Measurements from ENCODE around the gene WDR82. TPM values are rescaled to one million over a fixed set of nuclear protein-coding genes. Genes with fewer than 3 reads are reported as not detected.

The WDR82 gene
- total RNA-seq (100 to 1,000 TPM; 119 to 159 (median 154) TPM), total RNA-seq (242 to 433 (median 309) reads per million in 29 experiments)
- 147 TPM for total RNA-seq (2013)

DNA sequence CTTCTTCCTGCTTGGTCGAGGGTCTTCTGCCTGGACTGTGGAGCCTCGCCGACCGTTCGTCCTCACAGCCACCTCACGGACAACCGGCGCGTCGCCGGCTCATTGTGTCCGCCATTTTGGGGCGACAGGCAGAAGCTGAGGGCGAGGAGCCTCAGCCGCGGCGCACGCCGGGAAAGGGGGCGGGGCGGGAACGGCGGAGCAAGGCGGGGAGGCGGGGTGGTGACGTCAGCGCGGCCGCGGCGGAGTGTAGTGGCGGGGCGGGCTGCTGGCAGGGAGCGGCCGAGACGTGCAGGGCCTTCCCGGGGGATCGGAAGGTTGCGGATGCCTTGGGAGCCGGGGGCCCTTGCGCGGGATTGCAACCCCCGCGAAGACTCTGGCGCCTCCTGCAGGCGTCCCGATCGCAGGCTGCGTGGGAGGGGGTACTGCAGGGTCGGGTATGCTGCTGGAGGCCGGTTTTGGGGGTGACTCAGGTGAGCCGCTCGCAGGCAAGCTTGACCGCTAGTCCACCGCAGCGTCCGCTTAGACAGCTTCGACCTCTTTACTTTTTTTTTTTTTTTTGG is at the start of gene WDR82:
WDR82 (minus strand) TSS at position 140 of the 560 bp plus-strand sequence. CDS start 288 bp downstream, outside the sequence.
- H3K36me3 ChIP-seq (ENCODE audit: control insufficient read depth in 2 of 2, extremely low read depth in 1 of 2, insufficient read depth in 1 of 2, low read length in 1 of 2), result peaks cover 0 to 18% of the 10 kb centered on the region in 2 donors
- Mint-ChIP-seq H3K4me3 (peak within 1 kb of the TSS; percentile 89 to 92 (median 91)), H3K9me3 (no peaks in the 10 kb centered on the region), H3K27ac (peak within 1 kb of the TSS; percentile 95 to 98), H3K4me1 (peaks cover 60 to 81% (median 74%) of the 10 kb centered on the region in 3 donors), H3K36me3 (peaks cover 26% of the 10 kb centered on the region), H3K27me3 (no peaks in the 10 kb centered on the region)
- peak within 1 kb of the TSS; percentile 93 for H3K27ac ChIP-seq (ENCODE audit: low read length)
- WGBS (ENCODE audit: insufficient coverage), result 0% methylated on average over 46 of the region's 58 CpGs
- H3K9me3 ChIP-seq, result no peaks in the 10 kb centered on the region
- H3K4me1 ChIP-seq (ENCODE audit: control insufficient read depth in 1 of 2, extremely low read depth in 1 of 2, insufficient read depth in 2 of 2, low read length in 2 of 2), result peaks cover 48 to 62% of the 10 kb centered on the region in 2 experiments
- CTCF ChIA-PET, result interaction anchor here in 1 of 2 donors (1.0 to 3.9 kb wide), 7 partner anchors 16 to 58 kb away, joined by 3 to 17 read pairs (median 6); partner anchors contain the start of gene TWF2
- H3K4me3 ChIP-seq (ENCODE audit: control insufficient read depth in 1 of 2, extremely low read depth in 1 of 2, low read length in 1 of 2), result peak within 1 kb of the TSS; percentile 69 to 86
- no peaks in the 10 kb centered on the region for H3K27me3 ChIP-seq (replicated peaks in 1 of 2; ENCODE audit: control insufficient read depth in 2 of 2, extremely low read depth in 1 of 2, insufficient read depth in 2 of 2, low read length in 1 of 2)
- POLR2A ChIA-PET, result interaction anchor here (1.1 to 3.9 kb wide), 4 partner anchors 7 to 32 kb away, joined by 4 to 20 read pairs (median 6); partner anchors contain the start of gene GLYCTK (in 1 of the 2)
- ATAC-seq (replicated peaks in 1 of 4), result peak; percentile 81 to 87 (median 84)
- peak; percentile 91 to 99 (median 96) for DNase-seq

GRCh38 chr3:52327486-52328290 is 49.2 kb upstream of the WDR82 start:
- ATAC-seq (replicated peaks in 1 of 4) (no peak), DNase-seq (no peak)
- Histone ChIP-seq H3K27me3 (replicated peaks in 1 of 2; ENCODE audit: control insufficient read depth in 2 of 2, extremely low read depth in 1 of 2, insufficient read depth in 2 of 2, low read length in 1 of 2) (no peaks in the 10 kb centered on the region), H3K27ac (ENCODE audit: low read length) (no peak overlapping the region), H3K36me3 (ENCODE audit: control insufficient read depth in 2 of 2, extremely low read depth in 1 of 2, insufficient read depth in 1 of 2, low read length in 1 of 2) (peaks cover 7 to 10% of the 10 kb centered on the region in 2 donors), H3K4me3 (ENCODE audit: control insufficient read depth in 1 of 2, extremely low read depth in 1 of 2, low read length in 1 of 2) (no peak overlapping the region), H3K9me3 (no peaks in the 10 kb centered on the region), H3K4me1 (ENCODE audit: control insufficient read depth in 1 of 2, extremely low read depth in 1 of 2, insufficient read depth in 2 of 2, low read length in 2 of 2) (no peaks in the 10 kb centered on the region)
- no peaks in the 10 kb centered on the region for H3K27me3 Mint-ChIP-seq
- no peak overlapping the region for H3K27ac Mint-ChIP-seq
- peaks cover 12% of the 10 kb centered on the region for H3K36me3 Mint-ChIP-seq
- no peak overlapping the region for H3K4me3 Mint-ChIP-seq
- H3K9me3 Mint-ChIP-seq, result no peaks in the 10 kb centered on the region
- H3K4me1 Mint-ChIP-seq, result no peaks in the 10 kb centered on the region
- ChIA-PET POLR2A (no interaction called here), CTCF (no interaction called here)
- 88% methylated on average over 5 of the region's 5 CpGs for WGBS (ENCODE audit: insufficient coverage)

GRCh38 chr3:52326976-52327375 is 48.5 kb upstream of the WDR82 start:
- no peaks in the 10 kb centered on the region for H3K27me3 Mint-ChIP-seq
- H3K4me3 Mint-ChIP-seq, result no peak overlapping the region
- WGBS (ENCODE audit: insufficient coverage), result 90% methylated on average over 2 of the region's 6 CpGs
- Histone ChIP-seq H3K4me3 (ENCODE audit: control insufficient read depth in 1 of 2, extremely low read depth in 1 of 2, low read length in 1 of 2) (no peak overlapping the region), H3K27me3 (replicated peaks in 1 of 2; ENCODE audit: control insufficient read depth in 2 of 2, extremely low read depth in 1 of 2, insufficient read depth in 2 of 2, low read length in 1 of 2) (no peaks in the 10 kb centered on the region), H3K9me3 (no peaks in the 10 kb centered on the region), H3K27ac (ENCODE audit: low read length) (no peak overlapping the region), H3K4me1 (ENCODE audit: control insufficient read depth in 1 of 2, extremely low read depth in 1 of 2, insufficient read depth in 2 of 2, low read length in 2 of 2) (no peaks in the 10 kb centered on the region), H3K36me3 (ENCODE audit: control insufficient read depth in 2 of 2, extremely low read depth in 1 of 2, insufficient read depth in 1 of 2, low read length in 1 of 2) (peaks cover 7 to 8% of the 10 kb centered on the region in 2 donors)
- H3K9me3 Mint-ChIP-seq, result no peaks in the 10 kb centered on the region
- no peak overlapping the region for H3K27ac Mint-ChIP-seq
- CTCF ChIA-PET, result no interaction called here
- no peak for DNase-seq
- H3K4me1 Mint-ChIP-seq, result no peaks in the 10 kb centered on the region
- peaks cover 13% of the 10 kb centered on the region for H3K36me3 Mint-ChIP-seq
- no peak for ATAC-seq (replicated peaks in 1 of 4)
- POLR2A ChIA-PET, result no interaction called here

DNA sequence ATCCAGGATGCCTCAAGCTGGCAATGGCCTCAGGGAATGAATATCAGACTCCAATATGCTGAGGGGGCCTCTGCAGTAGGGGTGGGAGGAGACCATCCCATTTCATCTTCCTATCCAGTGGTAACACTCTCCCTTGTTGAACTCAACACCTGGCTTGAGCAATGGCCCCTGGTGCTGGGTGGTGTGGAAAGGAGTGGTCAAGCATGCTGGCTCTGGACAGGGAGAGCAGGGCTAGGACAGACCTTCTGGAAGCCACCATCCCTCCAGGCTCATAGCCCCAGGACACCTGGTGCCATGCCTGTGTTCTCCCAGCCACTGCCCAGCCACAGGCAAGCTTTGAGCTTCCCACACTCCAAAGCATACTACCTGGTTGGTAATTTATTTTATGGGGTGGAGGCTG is 47.2 kb upstream of the WDR82 start:
- H3K4me3 Mint-ChIP-seq, result no peak overlapping the region
- H3K27me3 ChIP-seq (replicated peaks in 1 of 2; ENCODE audit: control insufficient read depth in 2 of 2, extremely low read depth in 1 of 2, insufficient read depth in 2 of 2, low read length in 1 of 2), result no peaks in the 10 kb centered on the region
- ChIA-PET POLR2A (no interaction called here), CTCF (no interaction called here)
- no peaks in the 10 kb centered on the region for H3K4me1 ChIP-seq (ENCODE audit: control insufficient read depth in 1 of 2, extremely low read depth in 1 of 2, insufficient read depth in 2 of 2, low read length in 2 of 2)
- no peak overlapping the region for H3K27ac ChIP-seq (ENCODE audit: low read length)
- H3K36me3 ChIP-seq (ENCODE audit: control insufficient read depth in 2 of 2, extremely low read depth in 1 of 2, insufficient read depth in 1 of 2, low read length in 1 of 2), result peaks cover 0 to 7% of the 10 kb centered on the region in 2 donors
- H3K36me3 Mint-ChIP-seq, result peaks cover 13% of the 10 kb centered on the region
- H3K27ac Mint-ChIP-seq, result no peak overlapping the region
- no peak overlapping the region for H3K4me3 ChIP-seq (ENCODE audit: control insufficient read depth in 1 of 2, extremely low read depth in 1 of 2, low read length in 1 of 2)
- no peaks in the 10 kb centered on the region for H3K9me3 Mint-ChIP-seq
- DNase-seq (no peak), ATAC-seq (replicated peaks in 1 of 4) (no peak)
- no peaks in the 10 kb centered on the region for H3K9me3 ChIP-seq
- no peaks in the 10 kb centered on the region for H3K27me3 Mint-ChIP-seq
- no peaks in the 10 kb centered on the region for H3K4me1 Mint-ChIP-seq

DNA sequence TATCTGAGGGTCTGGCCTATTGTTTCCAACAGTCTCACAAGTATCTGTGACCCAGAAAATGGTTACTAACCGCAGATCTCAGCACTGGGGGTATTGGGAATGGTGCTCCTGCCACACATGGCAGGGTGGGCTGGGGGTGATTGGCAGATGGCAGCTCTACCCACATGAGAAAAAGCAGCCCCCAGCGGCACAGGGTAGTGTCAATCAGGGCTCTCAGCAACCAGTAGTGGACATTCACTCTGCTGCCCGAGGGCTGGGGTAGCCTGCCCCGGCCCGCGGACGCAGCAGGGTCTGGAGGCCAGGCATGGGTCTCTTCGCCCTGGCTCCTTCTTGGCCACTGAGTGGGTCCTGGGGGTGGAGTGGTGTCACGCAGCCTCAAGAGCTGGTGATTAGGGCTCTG is 46.2 kb upstream of the WDR82 start:
- Mint-ChIP-seq H3K4me3 (no peak overlapping the region), H3K36me3 (peaks cover 10% of the 10 kb centered on the region), H3K9me3 (no peaks in the 10 kb centered on the region), H3K27me3 (no peaks in the 10 kb centered on the region), H3K4me1 (no peaks in the 10 kb centered on the region), H3K27ac (no peak overlapping the region)
- Histone ChIP-seq H3K27ac (ENCODE audit: low read length) (no peak overlapping the region), H3K27me3 (replicated peaks in 1 of 2; ENCODE audit: control insufficient read depth in 2 of 2, extremely low read depth in 1 of 2, insufficient read depth in 2 of 2, low read length in 1 of 2) (no peaks in the 10 kb centered on the region), H3K4me3 (ENCODE audit: control insufficient read depth in 1 of 2, extremely low read depth in 1 of 2, low read length in 1 of 2) (no peak overlapping the region), H3K36me3 (ENCODE audit: control insufficient read depth in 2 of 2, extremely low read depth in 1 of 2, insufficient read depth in 1 of 2, low read length in 1 of 2) (peaks cover 0 to 7% of the 10 kb centered on the region in 2 donors), H3K4me1 (ENCODE audit: control insufficient read depth in 1 of 2, extremely low read depth in 1 of 2, insufficient read depth in 2 of 2, low read length in 2 of 2) (no peaks in the 10 kb centered on the region), H3K9me3 (no peaks in the 10 kb centered on the region)
- CTCF ChIA-PET, result no interaction called here
- DNase-seq (no peak), ATAC-seq (replicated peaks in 1 of 4) (no peak)
- 96% methylated on average over 9 of the region's 9 CpGs for WGBS (ENCODE audit: insufficient coverage)
- POLR2A ChIA-PET, result no interaction called here

DNA sequence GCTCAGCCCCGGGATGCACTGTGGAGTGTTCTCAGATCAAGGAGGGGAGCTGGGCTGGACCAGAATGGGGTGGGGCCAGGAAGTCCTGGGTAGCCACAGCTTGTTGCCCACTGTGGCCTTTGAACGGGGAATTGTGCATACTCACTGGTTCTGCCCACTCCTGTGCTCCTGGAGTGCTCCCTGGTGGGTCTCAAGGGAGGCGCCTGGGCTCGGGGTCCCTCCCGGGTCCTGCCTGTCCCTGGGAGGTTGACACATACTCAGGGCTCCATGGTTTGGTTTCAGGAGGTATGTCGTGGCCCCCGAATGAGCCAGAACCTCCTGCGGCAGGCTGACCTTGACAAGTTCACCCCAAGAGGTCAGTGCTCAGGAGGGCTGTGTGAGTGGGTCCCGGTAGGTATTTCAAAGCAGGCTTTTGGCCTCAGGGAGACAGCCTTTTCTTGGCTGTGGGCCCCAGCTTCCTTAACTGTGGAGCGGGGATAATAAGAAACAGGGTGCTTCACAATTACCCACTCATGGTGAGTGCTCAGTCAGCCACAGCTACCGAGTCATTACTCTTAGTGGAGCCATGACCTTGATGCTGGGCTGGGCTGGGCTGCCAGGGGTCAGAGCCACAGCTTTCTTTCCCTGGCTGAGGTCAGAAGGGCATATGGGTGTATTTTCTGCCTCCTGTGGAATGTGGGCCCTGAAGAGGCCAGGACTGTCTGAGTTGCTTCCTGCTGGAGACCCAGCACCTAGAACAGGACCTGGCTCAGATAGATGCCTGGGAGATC is 45.3 kb upstream of the WDR82 start:
- DNase-seq, result no peak
- H3K27me3 ChIP-seq (replicated peaks in 1 of 2; ENCODE audit: control insufficient read depth in 2 of 2, extremely low read depth in 1 of 2, insufficient read depth in 2 of 2, low read length in 1 of 2), result no peaks in the 10 kb centered on the region
- Mint-ChIP-seq H3K36me3 (peaks cover 10% of the 10 kb centered on the region), H3K4me1 (peaks cover 0 to 3% (median 0%) of the 10 kb centered on the region in 3 donors), H3K4me3 (no peak overlapping the region), H3K27me3 (no peaks in the 10 kb centered on the region), H3K9me3 (no peaks in the 10 kb centered on the region), H3K27ac (no peak overlapping the region)
- H3K27ac ChIP-seq (ENCODE audit: low read length), result no peak overlapping the region
- H3K4me1 ChIP-seq (ENCODE audit: control insufficient read depth in 1 of 2, extremely low read depth in 1 of 2, insufficient read depth in 2 of 2, low read length in 2 of 2), result no peaks in the 10 kb centered on the region
- H3K4me3 ChIP-seq (ENCODE audit: control insufficient read depth in 1 of 2, extremely low read depth in 1 of 2, low read length in 1 of 2), result no peak overlapping the region
- H3K36me3 ChIP-seq (ENCODE audit: control insufficient read depth in 2 of 2, extremely low read depth in 1 of 2, insufficient read depth in 1 of 2, low read length in 1 of 2), result peaks cover 0 to 7% of the 10 kb centered on the region in 2 donors
- H3K9me3 ChIP-seq, result no peaks in the 10 kb centered on the region
- ChIA-PET POLR2A (no interaction called here), CTCF (no interaction called here)
- 87% methylated on average over 9 of the region's 11 CpGs for WGBS (ENCODE audit: insufficient coverage)
- ATAC-seq (replicated peaks in 1 of 4), result no peak
